H1 (cell line): ENCODE results near the gene LRRC40. TPM values are rescaled to one million over a fixed set of nuclear protein-coding genes. Genes with fewer than 3 reads are reported as not detected.

Experiments
- CHD1 ChIP-seq: IDR thresholded peaks from 2 replicates; pipeline ENCODE4 v1.6.1; 2012; ENCODE audit warnings: low read depth, low read length, improper control_type of control experiment
- CHD2 ChIP-seq: IDR thresholded peaks from 2 replicates; pipeline ENCODE4 v1.6.1; 2012; ENCODE audit warnings: low read length, improper control_type of control experiment
- POU5F1 ChIP-seq: IDR thresholded peaks from 2 replicates; pipeline ENCODE4 v1.6.1; 2011; ENCODE audit warnings: low read depth, mild to moderate bottlenecking, low read length, moderate library complexity
- RBBP5 ChIP-seq: IDR thresholded peaks from 2 replicates; pipeline ENCODE4 v1.7.1; 2012; ENCODE audit warnings: low read depth, mild to moderate bottlenecking, inconsistent platforms, low read length, moderate library complexity, borderline replicate concordance
- RXRA ChIP-seq: IDR thresholded peaks from 2 replicates; pipeline ENCODE4 v1.6.1; 2011; ENCODE audit warnings: low read depth, mild to moderate bottlenecking, low read length, moderate library complexity; ENCODE audit not compliant: insufficient read depth
- SRF ChIP-seq: IDR thresholded peaks from 2 replicates; pipeline ENCODE4 v1.6.1; 2011; ENCODE audit warnings: mild to moderate bottlenecking, low read depth, low read length, moderate library complexity
- SUZ12 ChIP-seq: fragments of 200-600 bp; sonication (generic); IDR thresholded peaks from 2 replicates; pipeline ENCODE4 v1.6.1; 2012; ENCODE audit warnings: mild to moderate bottlenecking, inconsistent platforms, low read length, moderate library complexity, mixed read lengths
- TAF1 ChIP-seq: IDR thresholded peaks from 2 replicates; pipeline ENCODE4 v1.6.1; 2011; ENCODE audit warnings: mild to moderate bottlenecking, low read depth, low read length
- YY1 ChIP-seq: IDR thresholded peaks from 2 replicates; pipeline ENCODE4 v1.6.1; 2011; ENCODE audit warnings: low read depth, mild to moderate bottlenecking, low read length
- polyA plus RNA-seq, 7 experiments: library from polyadenylated mRNA; depleted of rRNA in 3 of 7; stranded (reverse) in 5 of 7; unstranded in 2 of 7; fragments of >200 nt in 5 of 7; fragments of 200-250 nt in 2 of 7; gene quantifications; 1 replicate in 5 of 7; 2 replicates in 1 of 7; 4 replicates in 1 of 7; pipeline versions ENCODE4 v1.2.1 to v1.2.3, GENCODE V29; 2011 to 2013; ENCODE audit warnings: missing spikeins in 2 of 7, mixed read lengths in 2 of 7
- total RNA-seq: library from RNA; stranded (reverse); fragmentation: NEBNext Ultra II Directional; extraction: Animal tissue kit (Norgen Biotek cat#: 25700); gene quantifications from 2 replicates; pipeline ENCODE4 v1.2.1, GENCODE V29; 2021
- TF ChIP-seq, protein P1 (sequence below): fragments of 300-600 bp; sonication (generic); IDR thresholded peaks from 2 replicates; pipeline ENCODE4 v1.7.1; 2012; ENCODE audit warnings: low read length, moderate library complexity, mild to moderate bottlenecking, inconsistent platforms; ENCODE audit not compliant: insufficient replicate concordance

Gene LRRC40
- total and polyA plus RNA-seq, 2 of the 8 experiments (the other 6 are each of a cell fraction or from before 2014, with no cell fraction given): 13.4 to 30.8 TPM

DNA sequence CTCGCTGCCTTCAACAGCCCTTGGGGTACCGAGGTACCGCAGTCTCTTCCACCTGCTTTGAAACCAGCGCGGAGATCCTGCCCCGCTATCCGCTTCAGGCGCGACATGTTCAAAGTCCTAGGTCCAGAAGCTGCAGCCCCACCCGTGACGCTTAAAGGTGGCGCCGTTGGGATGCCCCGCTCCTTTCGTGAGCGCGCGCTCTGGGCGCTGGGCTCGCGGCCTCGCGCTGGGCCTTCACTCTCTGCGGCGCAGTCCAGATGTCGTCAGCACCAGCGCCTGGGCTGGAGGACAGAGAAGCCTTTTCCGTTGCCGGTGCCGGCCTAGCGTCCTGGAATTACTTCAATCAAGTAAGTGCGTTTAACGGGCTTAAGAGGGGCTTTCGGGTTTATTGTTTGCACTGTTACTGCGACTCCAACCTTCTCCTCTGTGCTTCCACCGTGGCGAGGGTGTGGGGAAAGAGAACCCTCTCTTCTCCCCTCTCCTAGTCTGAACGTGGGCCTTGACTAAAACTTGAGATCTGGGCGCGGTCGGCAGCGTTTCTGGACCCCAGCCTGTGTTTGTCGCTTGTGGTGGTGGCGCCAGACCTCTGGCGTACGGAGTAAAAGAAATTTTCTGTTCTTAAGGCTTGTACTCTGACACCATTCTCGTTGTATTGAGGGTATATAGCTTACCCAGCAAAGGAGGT lies at the start of gene LRRC40 (continued):
- TF ChIP-seq RBBP5: peak; percentile 99
- peak; percentile 90 for TF ChIP-seq TAF1
- no peak for TF ChIP-seq SUZ12
- TF ChIP-seq, protein P1, sequence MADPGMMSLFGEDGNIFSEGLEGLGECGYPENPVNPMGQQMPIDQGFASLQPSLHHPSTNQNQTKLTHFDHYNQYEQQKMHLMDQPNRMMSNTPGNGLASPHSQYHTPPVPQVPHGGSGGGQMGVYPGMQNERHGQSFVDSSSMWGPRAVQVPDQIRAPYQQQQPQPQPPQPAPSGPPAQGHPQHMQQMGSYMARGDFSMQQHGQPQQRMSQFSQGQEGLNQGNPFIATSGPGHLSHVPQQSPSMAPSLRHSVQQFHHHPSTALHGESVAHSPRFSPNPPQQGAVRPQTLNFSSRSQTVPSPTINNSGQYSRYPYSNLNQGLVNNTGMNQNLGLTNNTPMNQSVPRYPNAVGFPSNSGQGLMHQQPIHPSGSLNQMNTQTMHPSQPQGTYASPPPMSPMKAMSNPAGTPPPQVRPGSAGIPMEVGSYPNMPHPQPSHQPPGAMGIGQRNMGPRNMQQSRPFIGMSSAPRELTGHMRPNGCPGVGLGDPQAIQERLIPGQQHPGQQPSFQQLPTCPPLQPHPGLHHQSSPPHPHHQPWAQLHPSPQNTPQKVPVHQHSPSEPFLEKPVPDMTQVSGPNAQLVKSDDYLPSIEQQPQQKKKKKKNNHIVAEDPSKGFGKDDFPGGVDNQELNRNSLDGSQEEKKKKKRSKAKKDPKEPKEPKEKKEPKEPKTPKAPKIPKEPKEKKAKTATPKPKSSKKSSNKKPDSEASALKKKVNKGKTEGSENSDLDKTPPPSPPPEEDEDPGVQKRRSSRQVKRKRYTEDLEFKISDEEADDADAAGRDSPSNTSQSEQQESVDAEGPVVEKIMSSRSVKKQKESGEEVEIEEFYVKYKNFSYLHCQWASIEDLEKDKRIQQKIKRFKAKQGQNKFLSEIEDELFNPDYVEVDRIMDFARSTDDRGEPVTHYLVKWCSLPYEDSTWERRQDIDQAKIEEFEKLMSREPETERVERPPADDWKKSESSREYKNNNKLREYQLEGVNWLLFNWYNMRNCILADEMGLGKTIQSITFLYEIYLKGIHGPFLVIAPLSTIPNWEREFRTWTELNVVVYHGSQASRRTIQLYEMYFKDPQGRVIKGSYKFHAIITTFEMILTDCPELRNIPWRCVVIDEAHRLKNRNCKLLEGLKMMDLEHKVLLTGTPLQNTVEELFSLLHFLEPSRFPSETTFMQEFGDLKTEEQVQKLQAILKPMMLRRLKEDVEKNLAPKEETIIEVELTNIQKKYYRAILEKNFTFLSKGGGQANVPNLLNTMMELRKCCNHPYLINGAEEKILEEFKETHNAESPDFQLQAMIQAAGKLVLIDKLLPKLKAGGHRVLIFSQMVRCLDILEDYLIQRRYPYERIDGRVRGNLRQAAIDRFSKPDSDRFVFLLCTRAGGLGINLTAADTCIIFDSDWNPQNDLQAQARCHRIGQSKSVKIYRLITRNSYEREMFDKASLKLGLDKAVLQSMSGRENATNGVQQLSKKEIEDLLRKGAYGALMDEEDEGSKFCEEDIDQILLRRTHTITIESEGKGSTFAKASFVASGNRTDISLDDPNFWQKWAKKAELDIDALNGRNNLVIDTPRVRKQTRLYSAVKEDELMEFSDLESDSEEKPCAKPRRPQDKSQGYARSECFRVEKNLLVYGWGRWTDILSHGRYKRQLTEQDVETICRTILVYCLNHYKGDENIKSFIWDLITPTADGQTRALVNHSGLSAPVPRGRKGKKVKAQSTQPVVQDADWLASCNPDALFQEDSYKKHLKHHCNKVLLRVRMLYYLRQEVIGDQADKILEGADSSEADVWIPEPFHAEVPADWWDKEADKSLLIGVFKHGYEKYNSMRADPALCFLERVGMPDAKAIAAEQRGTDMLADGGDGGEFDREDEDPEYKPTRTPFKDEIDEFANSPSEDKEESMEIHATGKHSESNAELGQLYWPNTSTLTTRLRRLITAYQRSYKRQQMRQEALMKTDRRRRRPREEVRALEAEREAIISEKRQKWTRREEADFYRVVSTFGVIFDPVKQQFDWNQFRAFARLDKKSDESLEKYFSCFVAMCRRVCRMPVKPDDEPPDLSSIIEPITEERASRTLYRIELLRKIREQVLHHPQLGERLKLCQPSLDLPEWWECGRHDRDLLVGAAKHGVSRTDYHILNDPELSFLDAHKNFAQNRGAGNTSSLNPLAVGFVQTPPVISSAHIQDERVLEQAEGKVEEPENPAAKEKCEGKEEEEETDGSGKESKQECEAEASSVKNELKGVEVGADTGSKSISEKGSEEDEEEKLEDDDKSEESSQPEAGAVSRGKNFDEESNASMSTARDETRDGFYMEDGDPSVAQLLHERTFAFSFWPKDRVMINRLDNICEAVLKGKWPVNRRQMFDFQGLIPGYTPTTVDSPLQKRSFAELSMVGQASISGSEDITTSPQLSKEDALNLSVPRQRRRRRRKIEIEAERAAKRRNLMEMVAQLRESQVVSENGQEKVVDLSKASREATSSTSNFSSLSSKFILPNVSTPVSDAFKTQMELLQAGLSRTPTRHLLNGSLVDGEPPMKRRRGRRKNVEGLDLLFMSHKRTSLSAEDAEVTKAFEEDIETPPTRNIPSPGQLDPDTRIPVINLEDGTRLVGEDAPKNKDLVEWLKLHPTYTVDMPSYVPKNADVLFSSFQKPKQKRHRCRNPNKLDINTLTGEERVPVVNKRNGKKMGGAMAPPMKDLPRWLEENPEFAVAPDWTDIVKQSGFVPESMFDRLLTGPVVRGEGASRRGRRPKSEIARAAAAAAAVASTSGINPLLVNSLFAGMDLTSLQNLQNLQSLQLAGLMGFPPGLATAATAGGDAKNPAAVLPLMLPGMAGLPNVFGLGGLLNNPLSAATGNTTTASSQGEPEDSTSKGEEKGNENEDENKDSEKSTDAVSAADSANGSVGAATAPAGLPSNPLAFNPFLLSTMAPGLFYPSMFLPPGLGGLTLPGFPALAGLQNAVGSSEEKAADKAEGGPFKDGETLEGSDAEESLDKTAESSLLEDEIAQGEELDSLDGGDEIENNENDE: no peak
- peak; percentile 29; the same call in 1 of the 2 replicates for TF ChIP-seq CHD2
- peak; percentile 78 for TF ChIP-seq SRF
- no peak for TF ChIP-seq CHD1
- no peak for TF ChIP-seq POU5F1
- no peak for TF ChIP-seq RXRA
- TF ChIP-seq YY1: peak; percentile 26; the same call in 1 of the 2 replicates
